ENCODE measurements around the gene JAKMIP2. TPM values are rescaled to one million over a fixed set of nuclear protein-coding genes. Genes with fewer than 3 reads are reported as not detected.
"Not testable (repeated sequence)": the region's sequence is repeated elsewhere in the genome, so short reads cannot be mapped to it uniquely, and the experiment has no call there.

JAKMIP2 gene
- polyA plus RNA-seq (2011; rRNA removed), result not detected in 2 replicates
- not detected in 2 replicates for polyA minus RNA-seq (2011; rRNA and poly(A)+ RNA removed)

DNA sequence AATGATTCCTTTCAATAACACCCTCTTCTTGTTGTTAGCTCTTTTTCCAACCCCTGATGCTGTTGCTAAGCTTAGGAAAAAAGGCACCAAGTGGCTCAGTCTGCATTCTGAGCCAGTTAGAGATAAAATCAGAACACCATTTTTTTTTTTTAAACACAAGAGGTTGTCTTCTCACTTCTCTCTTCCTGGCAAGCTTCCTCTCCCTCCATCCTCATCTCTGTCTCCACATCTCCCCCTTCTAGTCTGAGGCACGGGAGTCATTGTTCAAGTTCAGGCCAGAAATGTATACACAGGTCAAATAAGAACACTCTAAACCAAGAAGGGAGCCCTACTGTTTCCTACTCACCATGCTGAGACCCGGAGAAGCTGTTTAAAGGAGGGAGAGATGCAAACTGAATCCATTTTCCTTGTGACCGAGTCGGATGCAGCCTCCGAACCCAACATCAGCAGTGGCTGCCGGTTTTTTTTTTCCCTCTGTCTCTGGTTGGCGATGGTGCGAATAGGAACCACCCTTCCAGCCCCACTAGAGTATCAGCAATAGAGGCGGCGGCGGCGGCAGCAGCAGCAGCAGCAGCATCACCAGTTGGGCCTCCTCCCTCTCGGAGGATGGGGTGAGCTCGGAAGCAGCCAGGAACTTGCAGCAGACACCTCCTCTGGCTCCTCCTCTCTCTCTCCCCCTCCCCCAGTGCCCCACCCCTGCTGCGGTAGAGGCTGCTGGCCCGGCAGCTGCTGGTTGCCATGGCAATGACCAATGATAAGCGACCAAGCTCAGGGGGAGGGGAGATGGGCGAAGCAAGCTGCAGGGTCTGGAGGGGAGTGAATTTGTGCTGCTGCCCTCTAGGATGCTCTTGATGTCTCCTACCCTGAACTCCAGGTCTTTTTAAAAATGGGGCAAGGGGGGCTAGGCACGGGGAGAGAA lies at the start of gene JAKMIP2:
TSS of gene JAKMIP2 (minus strand) at position 619 of the 919 bp plus-strand sequence. CDS start 110,922 bp downstream, outside the sequence.
- no peak for TF ChIP-seq CTCF (IDR thresholded peaks at IDR 0.05; ENCODE audit: insufficient read depth, low read depth, low read length)
- Histone ChIP-seq H3K36me3 (ENCODE audit: control insufficient read depth, insufficient read depth, low read length) (no peaks in the 10 kb centered on the region), H3K4me3 (ENCODE audit: low read depth, low read length) (no peak within 1 kb of the TSS), H3K27me3 (ENCODE audit: control insufficient read depth, insufficient read depth, low read length) (no peaks in the 10 kb centered on the region)
- DNase-seq (ENCODE audit: low read depth), result no peak
- ChIA-PET POLR2A (no interaction called here), CTCF (interaction anchor here (0.5 to 1.1 kb wide), 2 partner anchors 205 to 224 kb away, joined by 3 read pairs; no protein-coding TSS in a partner anchor)

- Histone ChIP-seq H3K4me3 (ENCODE audit: low read depth, low read length) (no peak within 1 kb of the TSS), H3K27me3 (ENCODE audit: control insufficient read depth, insufficient read depth, low read length) (no peaks in the 10 kb centered on the region), H3K36me3 (ENCODE audit: control insufficient read depth, insufficient read depth, low read length) (no peaks in the 10 kb centered on the region)
- no peak for TF ChIP-seq CTCF (IDR thresholded peaks at IDR 0.05; ENCODE audit: insufficient read depth, low read depth, low read length)
- CTCF ChIA-PET, result interaction anchor here (3.1 kb wide), 1 partner anchor 8 kb away, joined by 21 read pairs; no protein-coding TSS in a partner anchor
- POLR2A ChIA-PET, result no interaction called here
- DNase-seq (ENCODE audit: low read depth), result no peak
Measured at GRCh38 chr5:147831465-147831864, 48.9 kb upstream of the JAKMIP2 start, which contains the start of gene SPINK1. SPINK1 (minus strand) TSS chr5:147831671; CDS start chr5:147831577, 94 bp downstream.

DNA sequence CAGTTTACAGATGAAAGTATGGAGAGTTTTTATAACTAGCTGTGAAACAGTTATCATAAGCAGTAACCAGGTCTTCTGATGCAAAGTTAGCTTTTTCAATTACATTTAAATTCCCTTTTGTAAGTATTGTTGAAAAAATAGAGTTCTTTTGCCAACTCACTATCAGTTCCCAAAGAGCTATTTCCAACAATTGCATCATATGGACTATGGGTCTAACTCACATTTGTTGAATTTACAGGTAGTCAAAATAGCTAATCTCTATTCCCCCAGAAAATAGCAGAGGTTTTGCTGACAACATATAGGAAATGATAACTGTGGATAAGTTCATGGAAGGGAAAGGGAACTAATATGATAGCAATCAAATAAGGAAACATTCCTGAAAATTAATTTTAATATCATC lies 47.5 kb upstream of the JAKMIP2 start:
- Histone ChIP-seq H3K27me3 (ENCODE audit: control insufficient read depth, insufficient read depth, low read length) (no peaks in the 10 kb centered on the region), H3K4me3 (ENCODE audit: low read depth, low read length) (no peak overlapping the region), H3K36me3 (ENCODE audit: control insufficient read depth, insufficient read depth, low read length) (no peaks in the 10 kb centered on the region)
- no peak for DNase-seq (ENCODE audit: low read depth)
- POLR2A ChIA-PET, result no interaction called here
- CTCF ChIA-PET, result interaction anchor here (1.3 kb wide), 1 partner anchor 201 kb away, joined by 3 read pairs; no protein-coding TSS in a partner anchor
- TF ChIP-seq CTCF (IDR thresholded peaks at IDR 0.05; ENCODE audit: insufficient read depth, low read depth, low read length), result no peak

GRCh38 chr5:147827017-147827416 lies 44.5 kb upstream of the JAKMIP2 start:
- POLR2A ChIA-PET, result interaction anchor here (0.5 kb wide), 1 partner anchor 191 kb away, joined by 3 read pairs; no protein-coding TSS in a partner anchor
- CTCF ChIA-PET, result interaction anchor here (1.1 to 1.5 kb wide), 2 partner anchors 24 to 199 kb away, joined by 3 to 5 read pairs; no protein-coding TSS in a partner anchor

DNA sequence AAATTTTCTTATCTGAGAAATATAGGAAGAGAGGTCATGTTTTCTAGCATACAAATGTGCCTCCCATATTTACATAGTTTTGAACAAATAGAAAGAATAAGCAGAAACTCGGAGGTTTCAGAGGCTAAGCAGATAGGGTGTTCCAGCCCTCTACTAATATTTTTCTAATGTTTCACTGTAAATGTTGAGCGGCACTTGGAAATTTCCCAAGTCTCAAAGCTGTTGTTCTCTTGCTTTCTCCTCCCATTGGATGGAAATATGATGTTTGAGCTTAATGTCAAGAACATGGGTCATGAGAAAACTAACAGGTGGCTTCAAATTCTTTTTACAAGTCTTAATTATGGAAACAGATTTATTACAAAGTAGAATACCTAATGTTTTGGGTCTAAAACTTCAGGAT lies 43.8 kb upstream of the JAKMIP2 start:
- Histone ChIP-seq H3K36me3 (ENCODE audit: control insufficient read depth, insufficient read depth, low read length) (no peaks in the 10 kb centered on the region), H3K27me3 (ENCODE audit: control insufficient read depth, insufficient read depth, low read length) (no peaks in the 10 kb centered on the region), H3K4me3 (ENCODE audit: low read depth, low read length) (no peak overlapping the region)
- no peak for TF ChIP-seq CTCF (IDR thresholded peaks at IDR 0.05; ENCODE audit: insufficient read depth, low read depth, low read length)
- ChIA-PET CTCF (interaction anchor here (1.1 to 1.5 kb wide), 2 partner anchors 25 to 198 kb away, joined by 3 to 5 read pairs; no protein-coding TSS in a partner anchor), POLR2A (no interaction called here)
- no peak for DNase-seq (ENCODE audit: low read depth)

More at GRCh38 chr5:147827017-147827416, 44.5 kb upstream of the JAKMIP2 start:
- not testable (repeated sequence) for H3K4me3 ChIP-seq (ENCODE audit: low read depth, low read length); H3K36me3 ChIP-seq (ENCODE audit: control insufficient read depth, insufficient read depth, low read length); DNase-seq (ENCODE audit: low read depth); H3K27me3 ChIP-seq (ENCODE audit: control insufficient read depth, insufficient read depth, low read length)

Data from BJ (cell line).